H1 (cell line): ENCODE data around the gene UQCRC2. TPM values are rescaled to one million over a fixed set of nuclear protein-coding genes. Genes with fewer than 3 reads are reported as not detected.

Experiments
- BACH1 ChIP-seq: IDR thresholded peaks from 2 replicates; pipeline ENCODE4 v1.6.1; 2012; ENCODE audit warnings: low read length, improper control_type of control experiment
- CTCF ChIP-seq, 3 experiments: IDR thresholded peaks; 1 replicate in 2 of 3; 2 replicates in 1 of 3; pipeline versions ENCODE4 v1.5.1 to v1.6.1; 2011; ENCODE audit warnings: low read length in 3 of 3, mild to moderate bottlenecking in 3 of 3, inconsistent platforms in 2 of 3, low read depth in 1 of 3, moderate library complexity in 1 of 3; ENCODE audit not compliant: insufficient read depth in 1 of 3; ENCODE audit errors: control extremely low read depth in 1 of 3
- JUN ChIP-seq: IDR thresholded peaks from 2 replicates; pipeline ENCODE4 v1.6.1; 2011; ENCODE audit warnings: low read depth, mild to moderate bottlenecking, improper control_type of control experiment, low read length
- JUND ChIP-seq: IDR thresholded peaks from 2 replicates; pipeline ENCODE4 v1.6.1; 2011; ENCODE audit warnings: mild to moderate bottlenecking, improper control_type of control experiment, low read length
- MAFK ChIP-seq: IDR thresholded peaks from 2 replicates; pipeline ENCODE4 v1.6.1; 2012; ENCODE audit warnings: low read depth, mild to moderate bottlenecking, improper control_type of control experiment, low read length
- polyA plus RNA-seq, 7 experiments: library from polyadenylated mRNA; depleted of rRNA in 3 of 7; stranded (reverse) in 5 of 7; unstranded in 2 of 7; fragments of >200 nt in 5 of 7; fragments of 200-250 nt in 2 of 7; gene quantifications; 1 replicate in 5 of 7; 2 replicates in 1 of 7; 4 replicates in 1 of 7; pipeline versions ENCODE4 v1.2.1 to v1.2.3, GENCODE V29; 2011 to 2013; ENCODE audit warnings: missing spikeins in 2 of 7, mixed read lengths in 2 of 7
- total RNA-seq: library from RNA; stranded (reverse); fragmentation: NEBNext Ultra II Directional; extraction: Animal tissue kit (Norgen Biotek cat#: 25700); gene quantifications from 2 replicates; pipeline ENCODE4 v1.2.1, GENCODE V29; 2021

UQCRC2 gene
- total and polyA plus RNA-seq, 2 of the 8 experiments (the other 6 are each of a cell fraction or from before 2014, with no cell fraction given), result 94.4 to 182 TPM

- no peak for TF ChIP-seq CTCF (IDR thresholded peaks at IDR 0.05; ENCODE audit: control extremely low read depth in 1 of 3, insufficient read depth in 1 of 3, low read depth in 1 of 3, low read length in 3 of 3)
- no peak for TF ChIP-seq MAFK
- TF ChIP-seq BACH1, result no peak
- TF ChIP-seq JUND, result no peak
- TF ChIP-seq JUN, result no peak
These were observed 36.6 kb downstream of the UQCRC2 start (continued) for GRCh38 chr16:21989751-21990150.
